ENCODE measurements around the gene ACBD4. TPM values are rescaled to one million over a fixed set of nuclear protein-coding genes. Genes with fewer than 3 reads are reported as not detected.

ACBD4 gene
- total RNA-seq, 3 donors from 2014 or later: 4.5 to 5.7 (median 4.7) TPM

- ATAC-seq (no peak), DNase-seq (no peak)
- H3K4me3 Mint-ChIP-seq: no peak overlapping the region
- no peaks in the 10 kb centered on the region for H3K27me3 Mint-ChIP-seq (ENCODE audit: low read depth)
- peaks cover 4% of the 10 kb centered on the region for H3K36me3 Mint-ChIP-seq (ENCODE audit: insufficient read depth)
- no peaks in the 10 kb centered on the region for H3K9me3 Mint-ChIP-seq
- no peaks in the 10 kb centered on the region for H3K4me1 Mint-ChIP-seq (ENCODE audit: low read depth)
These were observed 24.5 kb upstream of the ACBD4 start for GRCh38 chr17:45110676-45111611.

GRCh38 chr17:45111850-45112249 lies 23.6 kb upstream of the ACBD4 start:
- no peaks in the 10 kb centered on the region for H3K9me3 Mint-ChIP-seq
- no peak for ATAC-seq
- DNase-seq: no peak
- H3K36me3 Mint-ChIP-seq (ENCODE audit: insufficient read depth): peaks cover 2% of the 10 kb centered on the region
- H3K4me3 Mint-ChIP-seq: no peak overlapping the region
- H3K4me1 Mint-ChIP-seq (ENCODE audit: low read depth): no peaks in the 10 kb centered on the region
- no peaks in the 10 kb centered on the region for H3K27me3 Mint-ChIP-seq (ENCODE audit: low read depth)

GRCh38 chr17:45112559-45113423 lies 22.7 kb upstream of the ACBD4 start:
- Mint-ChIP-seq H3K4me1 (ENCODE audit: low read depth) (no peaks in the 10 kb centered on the region), H3K36me3 (ENCODE audit: insufficient read depth) (peaks cover 2% of the 10 kb centered on the region), H3K27me3 (ENCODE audit: low read depth) (no peaks in the 10 kb centered on the region), H3K9me3 (no peaks in the 10 kb centered on the region), H3K4me3 (no peak overlapping the region)
- ATAC-seq (no peak), DNase-seq (no peak)

GRCh38 chr17:45113424-45113754 lies 22.1 kb upstream of the ACBD4 start:
- no peaks in the 10 kb centered on the region for H3K4me1 Mint-ChIP-seq (ENCODE audit: low read depth)
- no peak for ATAC-seq
- peaks cover 2% of the 10 kb centered on the region for H3K36me3 Mint-ChIP-seq (ENCODE audit: insufficient read depth)
- no peaks in the 10 kb centered on the region for H3K27me3 Mint-ChIP-seq (ENCODE audit: low read depth)
- no peak overlapping the region for H3K4me3 Mint-ChIP-seq
- no peaks in the 10 kb centered on the region for H3K9me3 Mint-ChIP-seq
- DNase-seq: no peak

DNA sequence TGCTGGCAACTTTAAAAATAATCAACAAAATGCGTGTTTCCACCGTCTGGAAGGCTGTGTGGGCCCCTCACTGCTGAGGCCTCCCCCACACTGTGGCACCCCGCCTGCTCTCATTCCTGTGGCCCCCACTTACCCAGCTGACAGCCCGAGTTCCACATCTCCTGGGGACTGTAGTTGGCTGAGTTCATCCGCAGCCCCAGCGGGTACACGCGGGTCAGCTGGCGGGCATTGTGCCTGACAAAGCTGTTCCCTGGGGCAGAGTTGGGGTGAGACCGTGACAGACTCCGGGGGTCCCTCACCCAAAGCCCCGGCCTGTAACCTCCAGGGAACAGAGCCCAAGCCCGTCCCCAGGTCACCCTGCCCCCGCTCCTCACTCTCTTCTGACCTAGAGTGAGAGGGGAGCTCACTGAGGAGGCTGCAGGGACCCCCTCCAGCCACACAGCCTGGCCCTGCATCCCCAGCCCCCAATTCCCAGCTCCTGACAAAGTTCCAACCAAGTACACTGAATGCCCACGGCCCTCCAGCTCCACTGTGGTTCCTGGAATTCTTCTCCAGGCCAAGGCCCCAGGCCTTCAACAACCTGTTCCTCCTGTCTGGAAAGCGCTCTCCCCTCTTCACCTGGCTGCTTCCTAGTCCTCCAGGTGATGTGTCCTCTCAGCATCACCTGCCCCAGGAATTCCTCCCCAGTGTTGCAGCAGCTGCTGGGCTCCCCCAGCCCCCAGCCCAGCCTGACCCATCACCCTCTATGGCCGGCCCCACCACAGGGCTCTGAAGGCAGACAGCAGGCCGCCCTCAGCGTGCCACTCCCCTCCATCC lies 21.2 kb upstream of the ACBD4 start:
- Mint-ChIP-seq H3K4me3 (no peak overlapping the region), H3K36me3 (ENCODE audit: insufficient read depth) (peaks cover 1% of the 10 kb centered on the region), H3K4me1 (ENCODE audit: low read depth) (no peaks in the 10 kb centered on the region), H3K9me3 (no peaks in the 10 kb centered on the region), H3K27me3 (ENCODE audit: low read depth) (no peaks in the 10 kb centered on the region)
- DNase-seq: no peak
- no peak for ATAC-seq

GRCh38 chr17:45115015-45115625 lies 20.4 kb upstream of the ACBD4 start:
- Mint-ChIP-seq H3K27me3 (ENCODE audit: low read depth) (no peaks in the 10 kb centered on the region), H3K4me3 (no peak overlapping the region), H3K36me3 (ENCODE audit: insufficient read depth) (no peaks in the 10 kb centered on the region), H3K9me3 (no peaks in the 10 kb centered on the region), H3K4me1 (ENCODE audit: low read depth) (no peaks in the 10 kb centered on the region)
- ATAC-seq (no peak), DNase-seq (no peak)

DNA sequence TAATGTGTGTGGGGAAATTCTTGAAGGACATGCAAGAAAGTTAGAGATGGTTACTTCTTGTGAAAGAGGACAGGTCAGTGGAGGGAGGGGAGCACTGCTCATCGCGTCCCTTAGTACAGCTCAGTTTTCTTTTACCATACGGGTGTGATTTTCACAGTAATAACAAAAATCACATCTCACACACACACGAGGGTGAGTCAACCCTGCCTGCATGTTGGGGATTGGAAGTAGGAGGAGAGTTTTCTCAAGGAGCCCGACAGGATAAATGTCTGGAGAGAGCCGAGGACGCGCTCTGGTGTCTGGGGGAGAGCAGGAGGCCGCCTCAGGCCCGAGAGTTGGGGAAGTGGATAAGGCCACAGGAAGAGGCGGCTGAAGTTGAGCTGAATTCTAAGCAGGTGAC lies 19.6 kb upstream of the ACBD4 start:
- ATAC-seq (no peak), DNase-seq (no peak)
- H3K36me3 Mint-ChIP-seq (ENCODE audit: insufficient read depth): no peaks in the 10 kb centered on the region
- no peaks in the 10 kb centered on the region for H3K27me3 Mint-ChIP-seq (ENCODE audit: low read depth)
- H3K4me3 Mint-ChIP-seq: no peak overlapping the region
- no peaks in the 10 kb centered on the region for H3K4me1 Mint-ChIP-seq (ENCODE audit: low read depth)
- H3K9me3 Mint-ChIP-seq: no peaks in the 10 kb centered on the region

GRCh38 chr17:45116434-45117016 lies 19.0 kb upstream of the ACBD4 start:
- H3K4me3 Mint-ChIP-seq: no peak overlapping the region
- ATAC-seq (no peak), DNase-seq (no peak)
- H3K27me3 Mint-ChIP-seq (ENCODE audit: low read depth): no peaks in the 10 kb centered on the region
- no peaks in the 10 kb centered on the region for H3K9me3 Mint-ChIP-seq
- no peaks in the 10 kb centered on the region for H3K4me1 Mint-ChIP-seq (ENCODE audit: low read depth)
- H3K36me3 Mint-ChIP-seq (ENCODE audit: insufficient read depth): no peaks in the 10 kb centered on the region

DNA sequence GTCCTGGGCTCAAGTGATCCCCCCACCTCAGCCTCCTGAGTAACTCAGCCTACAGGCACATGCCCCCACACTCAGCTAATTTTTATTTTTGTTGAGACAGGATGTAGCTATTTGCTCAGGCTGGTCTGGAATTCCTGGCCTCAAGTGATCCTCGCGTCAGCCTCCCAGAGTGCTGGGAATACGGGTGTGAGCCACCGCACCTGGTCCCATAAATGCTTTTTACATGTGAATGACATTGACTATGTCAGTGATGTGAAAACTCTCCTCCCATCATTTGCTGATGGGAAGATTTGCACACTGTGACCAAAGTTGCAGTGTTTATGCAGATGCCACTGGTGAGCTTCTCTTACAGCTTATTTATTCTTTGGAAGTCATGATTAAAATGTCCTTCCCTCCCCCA lies 18.2 kb upstream of the ACBD4 start:
- Mint-ChIP-seq H3K4me1 (ENCODE audit: low read depth) (no peaks in the 10 kb centered on the region), H3K36me3 (ENCODE audit: insufficient read depth) (no peaks in the 10 kb centered on the region), H3K9me3 (no peaks in the 10 kb centered on the region), H3K27me3 (ENCODE audit: low read depth) (no peaks in the 10 kb centered on the region), H3K4me3 (no peak overlapping the region)
- DNase-seq (no peak), ATAC-seq (no peak)

GRCh38 chr17:45117848-45118646 lies 17.4 kb upstream of the ACBD4 start:
- no peak overlapping the region for H3K4me3 Mint-ChIP-seq
- no peaks in the 10 kb centered on the region for H3K27me3 Mint-ChIP-seq (ENCODE audit: low read depth)
- no peaks in the 10 kb centered on the region for H3K36me3 Mint-ChIP-seq (ENCODE audit: insufficient read depth)
- ATAC-seq (no peak), DNase-seq (no peak)
- H3K9me3 Mint-ChIP-seq: no peaks in the 10 kb centered on the region
- H3K4me1 Mint-ChIP-seq (ENCODE audit: low read depth): no peaks in the 10 kb centered on the region

GRCh38 chr17:45118691-45119090 lies 16.8 kb upstream of the ACBD4 start:
- H3K9me3 Mint-ChIP-seq: no peaks in the 10 kb centered on the region
- no peaks in the 10 kb centered on the region for H3K27me3 Mint-ChIP-seq (ENCODE audit: low read depth)
- no peaks in the 10 kb centered on the region for H3K4me1 Mint-ChIP-seq (ENCODE audit: low read depth)
- ATAC-seq (no peak), DNase-seq (no peak)
- H3K36me3 Mint-ChIP-seq (ENCODE audit: insufficient read depth): no peaks in the 10 kb centered on the region
- H3K4me3 Mint-ChIP-seq: no peak overlapping the region

- no peaks in the 10 kb centered on the region for H3K4me1 Mint-ChIP-seq (ENCODE audit: low read depth)
- H3K4me3 Mint-ChIP-seq: no peak overlapping the region
- no peaks in the 10 kb centered on the region for H3K9me3 Mint-ChIP-seq
- no peaks in the 10 kb centered on the region for H3K36me3 Mint-ChIP-seq (ENCODE audit: insufficient read depth)
- H3K27me3 Mint-ChIP-seq (ENCODE audit: low read depth): no peaks in the 10 kb centered on the region
- ATAC-seq: no peak
- DNase-seq: no peak
These were observed 15.5 kb upstream of the ACBD4 start for GRCh38 chr17:45119964-45120363.

DNA sequence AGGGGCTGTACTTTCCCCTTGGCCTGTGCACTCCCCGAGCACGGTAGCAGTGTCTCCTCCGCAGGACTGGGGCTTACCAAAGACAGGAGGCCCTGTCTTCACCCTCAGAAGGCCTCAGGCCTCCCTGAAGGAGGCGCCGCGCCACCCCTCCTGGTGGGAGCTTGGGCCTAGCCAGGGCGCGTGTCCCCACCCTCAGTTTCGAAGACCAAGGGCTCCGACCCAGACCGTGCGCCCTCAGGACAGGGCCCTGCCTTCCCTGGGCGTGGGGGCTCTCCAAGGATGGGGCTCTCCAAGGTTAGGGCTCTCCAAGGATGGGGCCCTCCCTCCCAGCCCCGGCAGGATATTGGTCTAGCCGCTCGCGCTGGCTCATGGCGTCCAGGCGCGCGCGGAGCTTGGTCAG lies 14.9 kb upstream of the ACBD4 start:
- ATAC-seq: no peak
- no peak for DNase-seq
- Mint-ChIP-seq H3K4me1 (ENCODE audit: low read depth) (no peaks in the 10 kb centered on the region), H3K9me3 (no peaks in the 10 kb centered on the region), H3K27me3 (ENCODE audit: low read depth) (no peaks in the 10 kb centered on the region), H3K36me3 (ENCODE audit: insufficient read depth) (no peaks in the 10 kb centered on the region), H3K4me3 (no peak overlapping the region)

Data from activated T-cell treated with anti-CD3 and anti-CD28 coated beads, Interleukin-2, amount 50 U/mL, for 4 hours (primary cell).